Epithelial cell of proximal tubule (primary cell): Measurements from ENCODE around the gene ENOX1. TPM values are rescaled to one million over a fixed set of nuclear protein-coding genes. Genes with fewer than 3 reads are reported as not detected.

Experiments used
- DNase-seq: peaks from one replicate; pipeline ENCODE4 v3.0.0-alpha.2; 2011; ENCODE audit warnings: low read depth
- H3K4me3 ChIP-seq: 2 replicates; pipeline ENCODE4 v1.5.1; 2011; ENCODE audit warnings: low read depth, mild to moderate bottlenecking, low read length
- total RNA-seq: library from RNA; depleted of rRNA; stranded (reverse); fragments of >200 nt; gene quantifications from 2 replicates; pipeline ENCODE4 v1.2.3, GENCODE V29; 2015
- TF ChIP-seq, protein P1 (sequence below): conservative IDR thresholded peaks from 2 replicates; pipeline ENCODE4 v1.5.1; 2012; ENCODE audit warnings: low read depth, mild to moderate bottlenecking, low read length

The ENOX1 gene
- total RNA-seq, 1 donor from 2014 or later, result 0.17 TPM

DNA sequence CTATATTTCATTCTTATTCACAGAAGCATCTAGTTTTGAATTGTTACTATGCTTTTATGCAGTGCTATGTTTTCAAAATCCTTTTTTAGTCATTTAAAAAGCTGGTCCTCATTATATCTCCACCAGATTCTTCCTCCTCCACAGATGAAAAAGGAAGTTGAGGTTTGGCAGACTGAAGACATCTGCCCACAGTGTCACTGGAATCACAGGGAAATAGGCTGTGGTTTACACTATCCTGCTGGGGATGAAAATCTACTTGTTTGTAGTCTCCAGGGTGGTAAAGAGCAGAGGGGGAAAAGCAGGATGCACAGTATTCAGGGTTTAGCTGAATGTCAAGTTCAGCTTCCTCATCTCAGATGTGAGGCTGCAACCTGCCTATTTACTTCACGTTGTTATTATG lies 412.2 kb downstream of the ENOX1 start:
- TF ChIP-seq, protein P1, sequence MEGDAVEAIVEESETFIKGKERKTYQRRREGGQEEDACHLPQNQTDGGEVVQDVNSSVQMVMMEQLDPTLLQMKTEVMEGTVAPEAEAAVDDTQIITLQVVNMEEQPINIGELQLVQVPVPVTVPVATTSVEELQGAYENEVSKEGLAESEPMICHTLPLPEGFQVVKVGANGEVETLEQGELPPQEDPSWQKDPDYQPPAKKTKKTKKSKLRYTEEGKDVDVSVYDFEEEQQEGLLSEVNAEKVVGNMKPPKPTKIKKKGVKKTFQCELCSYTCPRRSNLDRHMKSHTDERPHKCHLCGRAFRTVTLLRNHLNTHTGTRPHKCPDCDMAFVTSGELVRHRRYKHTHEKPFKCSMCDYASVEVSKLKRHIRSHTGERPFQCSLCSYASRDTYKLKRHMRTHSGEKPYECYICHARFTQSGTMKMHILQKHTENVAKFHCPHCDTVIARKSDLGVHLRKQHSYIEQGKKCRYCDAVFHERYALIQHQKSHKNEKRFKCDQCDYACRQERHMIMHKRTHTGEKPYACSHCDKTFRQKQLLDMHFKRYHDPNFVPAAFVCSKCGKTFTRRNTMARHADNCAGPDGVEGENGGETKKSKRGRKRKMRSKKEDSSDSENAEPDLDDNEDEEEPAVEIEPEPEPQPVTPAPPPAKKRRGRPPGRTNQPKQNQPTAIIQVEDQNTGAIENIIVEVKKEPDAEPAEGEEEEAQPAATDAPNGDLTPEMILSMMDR, result no peak
- DNase-seq, result no peak

DNA sequence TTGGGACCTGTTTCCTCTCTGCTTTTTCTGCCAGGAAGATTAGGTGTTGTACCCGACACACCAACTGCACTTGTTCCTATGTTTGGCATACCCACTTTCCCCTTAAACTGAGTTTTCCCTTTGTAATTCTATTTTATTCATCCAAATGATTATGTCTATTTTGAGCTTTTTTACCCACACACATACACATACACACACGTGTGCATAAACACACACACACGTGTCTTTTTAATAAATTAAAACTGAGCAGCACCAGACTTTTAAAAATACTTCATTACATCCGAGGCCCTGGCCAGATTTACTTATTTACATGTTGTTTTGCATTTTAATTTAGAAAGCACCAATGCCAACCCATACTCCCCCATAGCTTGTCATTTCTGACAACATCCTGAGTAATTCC lies 413.4 kb downstream of the ENOX1 start:
- DNase-seq, result no peak
- no peak overlapping the region for H3K4me3 ChIP-seq
- TF ChIP-seq, protein P1, result no peak

More for the DNA sequence above, 412.2 kb downstream of the ENOX1 start:
- no peak overlapping the region for H3K4me3 ChIP-seq

DNA sequence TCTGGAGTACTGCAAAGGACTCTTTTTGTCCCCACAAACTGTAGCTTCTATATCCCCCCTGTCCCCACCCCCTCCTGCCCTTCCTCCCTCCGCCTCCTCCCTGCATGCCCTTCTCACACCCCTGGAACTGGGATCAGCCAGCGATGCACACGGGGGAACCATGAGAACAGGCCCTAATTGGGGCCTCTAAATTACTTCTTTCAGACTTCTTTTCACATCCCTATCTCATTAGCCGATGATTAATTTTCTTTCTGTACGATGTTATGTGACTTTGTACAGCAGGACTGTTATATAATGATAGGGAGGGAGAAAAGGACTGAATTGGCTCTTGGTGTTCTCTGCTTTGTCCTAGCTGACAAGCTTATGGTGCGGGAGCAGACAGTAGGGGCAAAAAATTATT lies 415.9 kb downstream of the ENOX1 start:
- H3K4me3 ChIP-seq, result no peak overlapping the region
- no peak for DNase-seq
- TF ChIP-seq, protein P1, result no peak

DNA sequence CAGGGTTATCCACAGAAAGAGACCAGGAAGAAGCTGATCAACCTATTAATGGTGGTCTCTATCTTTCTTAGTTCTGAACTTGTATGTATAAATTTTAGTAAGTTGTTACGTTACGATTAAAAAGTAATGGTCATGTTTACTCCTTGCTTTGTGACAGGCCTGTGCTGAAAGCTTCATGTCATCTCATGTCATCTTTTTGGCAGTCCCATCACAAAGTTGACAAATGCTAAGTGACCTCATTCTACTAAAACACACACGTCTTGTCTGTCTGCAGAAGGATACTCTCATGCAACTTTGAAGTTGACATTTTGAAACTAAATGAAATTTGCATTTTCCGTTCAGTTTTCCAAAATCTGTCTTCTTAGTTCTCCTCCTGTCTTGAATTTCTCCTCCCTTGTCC lies 417.5 kb downstream of the ENOX1 start:
- TF ChIP-seq, protein P1, result no peak
- DNase-seq, result no peak
- no peak overlapping the region for H3K4me3 ChIP-seq

DNA sequence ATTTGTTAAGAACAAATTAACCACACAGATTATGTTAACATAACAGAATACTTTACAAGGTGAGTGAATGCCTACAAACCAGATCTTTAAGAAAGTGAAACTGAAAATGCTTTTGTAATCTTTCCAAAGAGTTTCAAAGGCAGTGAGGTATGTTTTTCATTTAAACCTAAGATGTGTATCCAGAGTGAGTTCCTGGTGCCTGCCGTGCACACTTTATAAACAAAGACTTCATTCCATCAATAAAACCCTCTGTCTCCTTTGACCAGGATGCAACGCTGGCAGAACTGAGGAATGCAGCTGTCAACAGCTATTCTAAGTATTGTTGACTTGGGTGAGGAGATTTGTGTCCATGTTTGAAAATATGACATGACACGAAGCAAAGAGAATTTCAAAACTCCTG lies 418.8 kb downstream of the ENOX1 start:
- H3K4me3 ChIP-seq, result peak overlapping the region; percentile 16
- no peak for DNase-seq
- TF ChIP-seq, protein P1, result no peak

DNA sequence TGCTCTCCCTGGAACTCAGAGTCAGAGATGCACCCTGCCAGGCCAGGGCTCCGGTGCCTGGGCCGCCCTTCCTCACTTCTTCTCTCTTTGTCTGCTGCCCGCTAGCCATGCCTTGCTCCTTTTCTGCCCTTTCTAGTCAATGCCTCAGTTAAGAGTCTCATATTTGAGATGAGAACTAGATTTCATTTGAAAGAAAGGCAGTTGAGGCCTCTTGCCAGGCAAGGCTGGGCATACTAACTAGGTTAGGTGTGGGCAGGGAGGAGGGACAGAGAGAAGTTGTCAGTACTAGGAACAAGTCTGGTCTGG lies 421.8 kb downstream of the ENOX1 start:
- H3K4me3 ChIP-seq, result no peak overlapping the region
- no peak for DNase-seq
- TF ChIP-seq, protein P1, result no peak

DNA sequence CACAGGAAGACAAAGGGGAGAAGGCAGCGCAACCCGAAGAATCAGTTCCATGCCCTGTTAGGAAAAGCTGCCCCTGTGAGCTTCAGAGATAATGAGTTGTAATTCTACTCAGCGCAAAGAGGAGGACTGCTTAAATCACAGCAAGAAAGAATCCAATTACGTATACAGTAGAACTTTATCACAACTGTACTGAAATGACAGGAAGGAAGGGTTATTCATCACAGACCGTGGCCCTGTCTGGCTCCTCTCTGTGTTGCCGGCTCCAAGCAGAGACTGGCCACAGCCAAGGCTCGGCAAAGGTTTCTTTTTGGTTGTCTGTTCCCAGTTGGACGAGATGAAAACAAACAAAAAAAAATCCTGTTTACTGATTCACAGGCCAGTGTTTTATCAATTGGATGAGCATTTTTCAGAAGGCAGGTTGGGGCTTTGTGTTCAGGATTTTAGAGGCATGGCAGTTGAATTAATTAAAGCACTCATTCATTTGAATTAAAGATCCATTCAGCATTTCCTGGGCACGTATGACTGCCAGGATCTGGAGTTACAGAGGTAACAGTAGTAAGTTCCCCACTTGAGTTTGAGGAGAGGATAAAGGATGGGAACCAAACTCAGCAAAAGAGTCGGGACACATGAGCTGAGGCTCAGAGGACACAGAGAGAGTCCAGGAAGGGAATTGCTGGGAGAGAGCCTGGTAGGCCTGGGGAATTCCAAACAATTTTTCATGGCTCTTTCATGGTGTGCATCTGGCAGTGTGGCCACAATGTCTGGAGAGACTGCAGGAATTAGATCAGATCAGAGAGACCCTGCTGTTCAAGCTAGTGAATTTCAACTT lies 422.3 kb downstream of the ENOX1 start:
- no peak overlapping the region for H3K4me3 ChIP-seq
- DNase-seq, result no peak
- TF ChIP-seq, protein P1, result no peak
